GM12878 (cell line): ENCODE measurements around the gene TMEM135. TPM values are rescaled to one million over a fixed set of nuclear protein-coding genes. Genes with fewer than 3 reads are reported as not detected.

ENCODE experiments used
- ATAC-seq: fragments of 200-7000 bp; cut with Tn5 transposase; 3 replicates; pipeline ENCODE4 v1.9.1; 2020; ENCODE audit warnings: mild to moderate bottlenecking, moderate library complexity
- BruUV-seq: library from RNA; stranded (reverse); fragments of 400-500 nt; replicated peaks from 2 replicates; lab custom pipeline; 2021; lab: Mats Ljungman, UMichigan
- CTCF ChIA-PET: fragments of 300-600 bp; sonication (Branson Sonifier 250); formaldehyde crosslinking; extraction: SDS; loops from one replicate; lab custom pipeline; 2021; ENCODE audit warnings: inconsistent platforms; lab: Yijun Ruan, JAX
- POLR2A ChIA-PET: fragments of 350-600 bp; formaldehyde crosslinking; extraction: SDS; loops from one replicate; lab custom pipeline; 2021; ENCODE audit warnings: inconsistent platforms; lab: Charles Lee
- RAD21 ChIA-PET: fragments of 300-600 bp; sonication (Branson Sonifier 250); formaldehyde crosslinking; loops from one replicate; lab custom pipeline; 2023; ENCODE audit warnings: antibody characterized with exemption; ENCODE audit not compliant: unreplicated experiment; lab: Charles Lee
- SMC1A ChIA-PET: fragments of 300-600 bp; sonication (Branson Sonifier 250); formaldehyde crosslinking; loops from one replicate; lab custom pipeline; 2023; ENCODE audit not compliant: unreplicated experiment, uncharacterized antibody; lab: Charles Lee
- DNase-seq: peaks from one replicate; pipeline ENCODE4 v3.0.0-alpha.2; 2011; ENCODE audit warnings: low read depth, low spot score
- FAIRE-seq: peaks from 3 replicates; lab custom pipeline; 2011; peaks lifted over from hg19 to GRCh38; lab: Jason Lieb, UNC
- H2AFZ ChIP-seq: 2 replicates; pipeline ENCODE4 v1.6.0; 2011; ENCODE audit warnings: low read depth, low read length, control low read depth; ENCODE audit not compliant: control insufficient read depth
- H3K27ac ChIP-seq: 2 replicates; pipeline ENCODE4 v1.5.1; 2011; ENCODE audit warnings: control low read depth; ENCODE audit not compliant: control insufficient read depth, insufficient read depth
- H3K27me3 ChIP-seq, 2 experiments: replicated peaks in 1 of 2; 2 replicates each; pipeline versions ENCODE4 v1.6.0 to v1.6.1; 2011; ENCODE audit warnings: low read length in 1 of 2; ENCODE audit not compliant: control insufficient read depth in 2 of 2, insufficient read depth in 2 of 2
- H3K36me3 ChIP-seq, 2 experiments: 2 replicates each; pipeline ENCODE4 v1.5.1; 2011; ENCODE audit warnings: low read length in 1 of 2; ENCODE audit not compliant: control insufficient read depth in 2 of 2, insufficient read depth in 2 of 2
- H3K4me1 ChIP-seq: 2 replicates; pipeline ENCODE4 v1.6.1; 2011; ENCODE audit warnings: mild to moderate bottlenecking, low read length, moderate library complexity, mixed read lengths; ENCODE audit not compliant: control insufficient read depth, insufficient read depth
- H3K4me2 ChIP-seq: 2 replicates; pipeline ENCODE4 v1.6.0; 2011; ENCODE audit warnings: control low read depth; ENCODE audit not compliant: control insufficient read depth, insufficient read depth
- H3K4me3 ChIP-seq: fragments of 200-600 bp; sonication (generic); 2 replicates; pipeline ENCODE4 v1.5.1; 2016
- H3K79me2 ChIP-seq: 2 replicates; pipeline ENCODE4 v1.6.0; 2011; ENCODE audit warnings: low read length; ENCODE audit not compliant: control insufficient read depth, insufficient read depth
- H3K9ac ChIP-seq: 2 replicates; pipeline ENCODE4 v1.8.0; 2011; ENCODE audit warnings: low read length, control low read depth, mixed read lengths; ENCODE audit not compliant: control insufficient read depth, insufficient read depth
- H3K9me3 ChIP-seq: replicated peaks from 3 replicates; pipeline ENCODE4 v1.5.1; 2011; ENCODE audit warnings: mild to moderate bottlenecking, low read length; ENCODE audit not compliant: control insufficient read depth, insufficient read depth
- H4K20me1 ChIP-seq: 2 replicates; pipeline ENCODE4 v1.6.0; 2011; ENCODE audit not compliant: control insufficient read depth, insufficient read depth
- ATF2 ChIP-seq: IDR thresholded peaks from 2 replicates; pipeline ENCODE4 v1.6.1; 2012; ENCODE audit warnings: low read length, inconsistent platforms
- BACH1 ChIP-seq: fragments of 450-650 bp; IDR thresholded peaks from 2 replicates; pipeline ENCODE4 v1.6.1; 2017; ENCODE audit warnings: mild to moderate bottlenecking, borderline replicate concordance
- BRCA1 ChIP-seq: IDR thresholded peaks from 2 replicates; pipeline ENCODE4 v1.6.1; 2011; ENCODE audit warnings: low read depth, low read length, improper control_type of control experiment
- MXI1 ChIP-seq: fragments of 150-350 bp; IDR thresholded peaks from 2 replicates; pipeline ENCODE4 v1.6.1; 2011; ENCODE audit warnings: low read depth, mild to moderate bottlenecking, inconsistent platforms, low read length, improper control_type of control experiment
- MYB ChIP-seq: fragments of 150-350 bp; IDR thresholded peaks from 2 replicates; pipeline ENCODE4 v1.6.1; 2014; ENCODE audit warnings: mild to moderate bottlenecking, low read depth, low read length, borderline replicate concordance
- STAT3 ChIP-seq: IDR thresholded peaks from 2 replicates; pipeline ENCODE4 v1.6.1; 2011; ENCODE audit warnings: low read depth, low read length, improper control_type of control experiment
- TAF1 ChIP-seq: IDR thresholded peaks from 2 replicates; pipeline ENCODE4 v1.6.1; 2011; ENCODE audit warnings: mild to moderate bottlenecking, low read depth, low read length, borderline replicate concordance
- TCF3 ChIP-seq: IDR thresholded peaks from 2 replicates; pipeline ENCODE4 v1.6.1; 2012; ENCODE audit warnings: low read depth, mild to moderate bottlenecking, low read length, borderline replicate concordance; ENCODE audit not compliant: insufficient read depth
- YY1 ChIP-seq: IDR thresholded peaks from 2 replicates; pipeline ENCODE4 v1.6.1; 2011; ENCODE audit warnings: low read depth, mild to moderate bottlenecking, low read length
- WGBS: methylation state at CpG from one replicate; pipeline ENCODE4 v1.1.6; 2016; ENCODE audit warnings: low lambda C conversion rate; ENCODE audit not compliant: insufficient replicate concordance, insufficient coverage; ENCODE audit errors: missing lambda C conversion rate; 5-methylcytosine and 5-hydroxymethylcytosine counted together
- in situ Hi-C: fragments of 300-500 bp; cut with MboI; formaldehyde crosslinking; loops from 9 replicates; pipeline ENCODE4 v1.14.3; 2018; ENCODE audit warnings: mixed read lengths
- intact Hi-C: fragments of 100-400 bp; cut with micrococcal nuclease; formaldehyde crosslinking; loops from one replicate; pipeline ENCODE4 v1.14.2; 2022; ENCODE audit not compliant: unreplicated experiment
- polyA plus RNA-seq, 11 experiments: library from polyadenylated mRNA; depleted of rRNA in 4 of 11; unstranded in 6 of 11; stranded (reverse) in 5 of 11; fragments of >200 nt; fragmentation: Nextera tagmentation in 4 of 11; fragmentation: Illumina TruSeq in 1 of 11; extraction: Ambion mirVana in 4 of 11; extraction: Trizol in 1 of 11; gene quantifications; 1 replicate in 1 of 11; 2 replicates in 10 of 11; pipeline versions ENCODE4 v1.2.1 to v1.2.3, GENCODE V29; 2011 to 2016; ENCODE audit warnings: inconsistent platforms in 2 of 11, missing spikeins in 2 of 11, low read depth in 1 of 11
- total RNA-seq, 4 experiments: library from RNA; depleted of rRNA in 3 of 4; stranded (reverse); fragments of >200 nt in 3 of 4; fragmentation: Illumina TruSeq in 1 of 4; extraction: Trizol in 1 of 4; gene quantifications; 2 replicates each; pipeline versions ENCODE4 v1.2.1 to v1.2.3, GENCODE V29; 2013 to 2021

Gene TMEM135
- total and polyA plus RNA-seq, 10 of the 15 experiments (the other 5 are each of a cell fraction or from before 2014, with no cell fraction given), result 7.2 to 117 (median 12.9) TPM

GRCh38 chr11:87281496-87281895 is 243.8 kb downstream of the TMEM135 start (continued):
- TF ChIP-seq ATF2 (no peak), STAT3 (no peak), TCF3 (no peak), MYB (no peak)

GRCh38 chr11:87284306-87284705 is 246.6 kb downstream of the TMEM135 start:
- ChIA-PET RAD21 (no interaction called here), CTCF (no interaction called here), POLR2A (no interaction called here), SMC1A (interaction anchor here (1.2 kb wide), 1 partner anchor 289 kb away, joined by 3 read pairs; no protein-coding TSS in a partner anchor)
- Histone ChIP-seq H3K27ac (no peak overlapping the region), H4K20me1 (no peaks in the 10 kb centered on the region), H3K4me2 (no peak overlapping the region), H3K4me3 (no peak overlapping the region), H3K79me2 (no peaks in the 10 kb centered on the region), H3K4me1 (no peaks in the 10 kb centered on the region), H2AFZ (no peak overlapping the region), H3K27me3 (no peaks in the 10 kb centered on the region), H3K36me3 (no peaks in the 10 kb centered on the region), H3K9ac (no peak overlapping the region), H3K9me3 (no peaks in the 10 kb centered on the region)
- in situ Hi-C loops (no loop called here), intact Hi-C loops (no loop called here)
- 46% methylated on average over 2 of the region's 2 CpGs for WGBS
- FAIRE-seq, result no peak
- BruUV-seq, result no TSS peak
- no peak for ATAC-seq
- TF ChIP-seq TAF1 (no peak), YY1 (no peak), STAT3 (no peak), BACH1 (no peak), BRCA1 (no peak), MXI1 (no peak)
- no peak for DNase-seq
